ENCODE measurements around the gene GRIK3. TPM values are rescaled to one million over a fixed set of nuclear protein-coding genes. Genes with fewer than 3 reads are reported as not detected.

Gene GRIK3
- total RNA-seq, 1 donor from 2014 or later, result 0.27 TPM

GRCh38 chr1:36783475-36783874 lies 250.8 kb downstream of the GRIK3 start:
- Histone ChIP-seq H3K4me1 (no peaks in the 10 kb centered on the region), H3K27me3 (ENCODE audit: low read depth) (peaks cover 7% of the 10 kb centered on the region), H3K4me3 (no peak overlapping the region), H3K36me3 (no peaks in the 10 kb centered on the region), H3K9me3 (no peaks in the 10 kb centered on the region), H3K27ac (no peak overlapping the region)
- DNase-seq (no peak), ATAC-seq (no peak)
- TF ChIP-seq CTCF (IDR thresholded peaks at IDR 0.05), result no peak
- intact Hi-C loops (cut with DNase I), result no loop called here

- DNase-seq, result no peak
- Histone ChIP-seq H3K4me1 (no peaks in the 10 kb centered on the region), H3K27me3 (ENCODE audit: low read depth) (peaks cover 6% of the 10 kb centered on the region), H3K9me3 (no peaks in the 10 kb centered on the region), H3K36me3 (no peaks in the 10 kb centered on the region), H3K27ac (no peak overlapping the region), H3K4me3 (no peak overlapping the region)
- ATAC-seq, result no peak
- intact Hi-C loops (cut with DNase I), result no loop called here
- no peak for TF ChIP-seq CTCF (IDR thresholded peaks at IDR 0.05)
These were observed 251.5 kb downstream of the GRIK3 start for GRCh38 chr1:36782785-36783184.

- ATAC-seq (no peak), DNase-seq (no peak)
- intact Hi-C loops (cut with DNase I), result no loop called here
- Histone ChIP-seq H3K27me3 (ENCODE audit: low read depth) (peaks cover 8% of the 10 kb centered on the region), H3K4me1 (no peaks in the 10 kb centered on the region), H3K27ac (no peak overlapping the region), H3K4me3 (no peak overlapping the region), H3K36me3 (no peaks in the 10 kb centered on the region), H3K9me3 (no peaks in the 10 kb centered on the region)
- no peak for TF ChIP-seq CTCF (IDR thresholded peaks at IDR 0.05)
These were observed 252.2 kb downstream of the GRIK3 start for GRCh38 chr1:36782085-36782484.

GRCh38 chr1:36781098-36781497 lies 253.2 kb downstream of the GRIK3 start:
- ATAC-seq (no peak), DNase-seq (no peak)
- Histone ChIP-seq H3K4me3 (no peak overlapping the region), H3K36me3 (no peaks in the 10 kb centered on the region), H3K27me3 (ENCODE audit: low read depth) (peaks cover 10% of the 10 kb centered on the region), H3K27ac (no peak overlapping the region), H3K4me1 (no peaks in the 10 kb centered on the region), H3K9me3 (no peaks in the 10 kb centered on the region)
- intact Hi-C loops (cut with DNase I), result no loop called here
- TF ChIP-seq CTCF (IDR thresholded peaks at IDR 0.05), result no peak

GRCh38 chr1:36778740-36779139 lies 255.6 kb downstream of the GRIK3 start:
- Histone ChIP-seq H3K36me3 (no peaks in the 10 kb centered on the region), H3K4me3 (no peak overlapping the region), H3K27me3 (ENCODE audit: low read depth) (peaks cover 9% of the 10 kb centered on the region), H3K9me3 (no peaks in the 10 kb centered on the region), H3K27ac (no peak overlapping the region), H3K4me1 (no peaks in the 10 kb centered on the region)
- DNase-seq (no peak), ATAC-seq (no peak)
- no peak for TF ChIP-seq CTCF (IDR thresholded peaks at IDR 0.05)
- intact Hi-C loops (cut with DNase I), result no loop called here

Measured in lower lobe of right lung (tissue), 2 donors.